Measurements from ENCODE around the gene EPS8.

EPS8 gene

DNA sequence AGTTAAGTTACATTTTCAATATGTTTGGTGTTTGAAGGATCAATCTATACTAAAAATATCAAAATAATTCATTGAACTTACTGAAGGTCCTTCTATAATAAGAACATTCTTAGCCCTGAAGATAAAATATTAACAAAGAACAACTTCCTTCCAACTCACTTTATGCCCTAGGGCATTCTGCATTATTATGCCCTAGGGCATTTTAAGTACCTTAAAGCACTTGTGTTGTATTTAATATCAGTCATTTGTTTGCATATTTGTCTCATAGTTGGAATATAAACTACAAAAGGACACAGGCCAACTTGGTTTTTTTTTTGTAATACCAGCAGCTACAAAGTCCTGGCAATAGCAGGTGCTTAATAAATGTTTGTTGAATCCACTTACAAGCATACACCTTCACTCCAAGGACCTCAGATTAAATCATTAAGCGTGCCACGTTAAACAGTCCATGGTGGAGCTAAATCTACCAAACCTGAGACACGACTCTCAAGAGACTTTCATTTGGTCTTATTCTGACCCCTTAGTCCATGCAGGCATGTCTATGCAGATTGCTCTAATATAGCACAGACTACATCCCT lies 50.7 kb downstream of the EPS8 start:
- no peaks in the 10 kb centered on the region for H3K9me2 ChIP-seq (replicated peaks; ENCODE audit: insufficient read depth, low read length)
- H3K4me1 ChIP-seq (ENCODE audit: low read length) = no peaks in the 10 kb centered on the region
- no peak overlapping the region for H3K9ac ChIP-seq (ENCODE audit: low read length)
- no peaks in the 10 kb centered on the region for H3K36me3 ChIP-seq (replicated peaks; ENCODE audit: insufficient read depth, low read length)
- no peak for TF ChIP-seq EZH2phosphoT487 (IDR thresholded peaks at IDR 0.05; ENCODE audit: low read length)
- TF ChIP-seq CTCF (IDR thresholded peaks at IDR 0.05; ENCODE audit: low read length) = no peak
- no peak for TF ChIP-seq EZH2 (optimal IDR thresholded peaks at IDR 0.05; ENCODE audit: low read depth, low read length)
- H3K4me3 ChIP-seq (ENCODE audit: low read length) = no peak overlapping the region
- no peaks in the 10 kb centered on the region for H3F3A ChIP-seq (ENCODE audit: insufficient read depth, low read length)
- no peak overlapping the region for H2AFZ ChIP-seq (ENCODE audit: low read length)
- no peaks in the 10 kb centered on the region for H4K20me1 ChIP-seq (ENCODE audit: insufficient read depth, low read length)
- H3K27me3 ChIP-seq (replicated peaks; ENCODE audit: insufficient read depth, low read length) = no peaks in the 10 kb centered on the region
- H3K79me2 ChIP-seq (ENCODE audit: low read length) = no peaks in the 10 kb centered on the region
- no peak overlapping the region for H3K27ac ChIP-seq (ENCODE audit: low read length)
- no peak overlapping the region for H3K4me2 ChIP-seq (ENCODE audit: low read depth, low read length)
- H3K9me3 ChIP-seq (replicated peaks; ENCODE audit: insufficient read depth, low read length) = no peaks in the 10 kb centered on the region
- no peak for DNase-seq

DNA sequence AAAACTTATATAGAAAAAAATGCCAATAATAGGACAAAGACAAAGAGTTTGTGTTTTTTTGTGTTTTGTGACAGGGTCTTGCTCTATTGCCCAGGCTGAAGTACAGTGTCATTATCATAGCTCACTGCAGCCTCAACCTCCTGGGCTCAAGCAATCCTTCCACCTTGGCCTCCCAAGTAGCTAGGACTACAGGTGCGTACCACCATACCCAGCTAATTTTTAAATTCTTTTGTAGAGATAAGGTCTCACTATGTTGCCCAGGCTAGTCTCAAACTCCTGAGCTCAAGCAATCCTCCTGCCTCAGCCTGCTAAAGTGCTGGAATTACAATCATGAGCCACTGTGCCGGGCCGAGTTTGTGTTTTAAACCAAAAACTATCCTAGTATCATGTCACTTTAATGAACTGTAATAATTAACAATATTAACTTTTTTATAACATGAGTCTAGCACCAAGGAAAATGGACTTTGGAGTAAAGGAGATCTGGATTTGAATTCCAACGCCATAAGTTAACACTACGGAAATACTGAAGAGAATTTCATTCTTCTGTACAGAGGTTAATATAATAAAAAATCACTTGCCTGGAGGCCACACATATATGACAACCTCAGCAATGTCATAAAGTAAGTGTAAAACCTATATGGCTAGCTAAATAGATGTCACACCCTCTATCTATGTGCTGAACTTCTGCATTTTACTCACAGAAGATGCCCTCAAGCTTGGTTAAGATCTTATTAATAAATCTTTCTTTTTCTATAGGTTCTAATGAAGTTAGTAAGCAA lies 53.2 kb downstream of the EPS8 start:
- Histone ChIP-seq H3K27me3 (replicated peaks; ENCODE audit: insufficient read depth, low read length) (no peaks in the 10 kb centered on the region), H2AFZ (ENCODE audit: low read length) (no peak overlapping the region), H3K27ac (ENCODE audit: low read length) (no peak overlapping the region), H4K20me1 (ENCODE audit: insufficient read depth, low read length) (no peaks in the 10 kb centered on the region), H3K9ac (ENCODE audit: low read length) (no peak overlapping the region), H3K36me3 (replicated peaks; ENCODE audit: insufficient read depth, low read length) (no peaks in the 10 kb centered on the region), H3K9me3 (replicated peaks; ENCODE audit: insufficient read depth, low read length) (no peaks in the 10 kb centered on the region), H3K4me3 (ENCODE audit: low read length) (no peak overlapping the region), H3K9me2 (replicated peaks; ENCODE audit: insufficient read depth, low read length) (no peaks in the 10 kb centered on the region), H3F3A (ENCODE audit: insufficient read depth, low read length) (no peaks in the 10 kb centered on the region), H3K4me2 (ENCODE audit: low read depth, low read length) (no peak overlapping the region), H3K79me2 (ENCODE audit: low read length) (no peaks in the 10 kb centered on the region), H3K4me1 (ENCODE audit: low read length) (no peaks in the 10 kb centered on the region)
- TF ChIP-seq EZH2phosphoT487 (IDR thresholded peaks at IDR 0.05; ENCODE audit: low read length) = no peak
- TF ChIP-seq CTCF (IDR thresholded peaks at IDR 0.05; ENCODE audit: low read length) = no peak
- no peak for TF ChIP-seq EZH2 (optimal IDR thresholded peaks at IDR 0.05; ENCODE audit: low read depth, low read length)
- no peak for DNase-seq

GRCh38 chr12:15733136-15733535 lies 56.1 kb downstream of the EPS8 start:
- Histone ChIP-seq H3K4me3 (ENCODE audit: low read length) (no peak overlapping the region), H3K79me2 (ENCODE audit: low read length) (no peaks in the 10 kb centered on the region), H3K27ac (ENCODE audit: low read length) (no peak overlapping the region), H3K4me2 (ENCODE audit: low read depth, low read length) (no peak overlapping the region), H3K9ac (ENCODE audit: low read length) (no peak overlapping the region), H3K9me2 (replicated peaks; ENCODE audit: insufficient read depth, low read length) (no peaks in the 10 kb centered on the region), H3K9me3 (replicated peaks; ENCODE audit: insufficient read depth, low read length) (no peaks in the 10 kb centered on the region), H3K36me3 (replicated peaks; ENCODE audit: insufficient read depth, low read length) (no peaks in the 10 kb centered on the region), H4K20me1 (ENCODE audit: insufficient read depth, low read length) (no peaks in the 10 kb centered on the region), H3K4me1 (ENCODE audit: low read length) (no peaks in the 10 kb centered on the region), H2AFZ (ENCODE audit: low read length) (no peak overlapping the region), H3F3A (ENCODE audit: insufficient read depth, low read length) (no peaks in the 10 kb centered on the region), H3K27me3 (replicated peaks; ENCODE audit: insufficient read depth, low read length) (no peaks in the 10 kb centered on the region)
- TF ChIP-seq EZH2phosphoT487 (IDR thresholded peaks at IDR 0.05; ENCODE audit: low read length) = no peak
- TF ChIP-seq EZH2 (optimal IDR thresholded peaks at IDR 0.05; ENCODE audit: low read depth, low read length) = no peak
- TF ChIP-seq CTCF (IDR thresholded peaks at IDR 0.05; ENCODE audit: low read length) = no peak
- DNase-seq = no peak

Data from MM.1S (cell line).